Measurements from ENCODE around the gene EGFR.

The EGFR gene

DNA sequence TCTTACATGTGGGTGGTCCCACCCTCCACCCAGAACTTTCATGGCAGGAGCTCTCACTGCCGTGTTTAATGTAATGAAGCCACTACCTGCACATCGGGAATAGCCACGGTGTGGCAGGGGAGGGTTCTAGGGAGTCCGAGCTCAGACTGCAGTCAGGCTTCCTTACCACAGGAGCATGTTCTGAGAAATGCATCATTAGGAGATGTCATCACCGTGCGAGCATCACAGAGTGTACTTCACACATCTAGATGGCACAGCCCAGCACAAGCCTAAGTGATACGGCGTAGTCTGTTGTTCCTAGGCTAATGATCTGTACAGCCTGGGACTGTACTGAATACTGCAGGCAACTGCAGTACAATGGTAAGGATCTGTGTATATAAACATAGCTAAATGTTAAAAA, 193.4 kb downstream of the EGFR start:
- no peak for DNase-seq (ENCODE audit: low read depth)

GRCh38 chr7:55212838-55213237, 194.0 kb downstream of the EGFR start:
- no peak for DNase-seq (ENCODE audit: low read depth)

DNA sequence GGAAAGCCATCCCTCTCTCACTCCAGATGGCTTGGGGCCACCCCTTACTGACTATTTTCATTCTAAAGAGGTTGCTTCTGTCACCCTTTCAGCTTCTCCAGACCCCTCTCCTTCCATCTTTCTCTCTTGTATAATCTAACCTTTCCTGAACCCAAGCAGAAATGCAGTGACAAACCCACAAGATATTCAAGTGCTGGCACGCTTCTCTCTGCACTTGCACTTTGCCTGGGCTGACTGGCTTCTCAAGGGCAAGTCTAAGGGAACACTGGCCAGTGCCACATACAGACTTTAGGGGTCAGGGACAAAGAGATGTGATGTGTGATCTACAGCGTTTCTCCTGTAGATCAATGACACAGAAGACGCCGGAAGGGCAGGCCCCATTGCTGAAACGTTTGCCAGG, 195.9 kb downstream of the EGFR start:
- DNase-seq (ENCODE audit: low read depth) = no peak

- no peak for DNase-seq (ENCODE audit: low read depth)
Observed at GRCh38 chr7:55223023-55223422, 204.2 kb downstream of the EGFR start.

DNA sequence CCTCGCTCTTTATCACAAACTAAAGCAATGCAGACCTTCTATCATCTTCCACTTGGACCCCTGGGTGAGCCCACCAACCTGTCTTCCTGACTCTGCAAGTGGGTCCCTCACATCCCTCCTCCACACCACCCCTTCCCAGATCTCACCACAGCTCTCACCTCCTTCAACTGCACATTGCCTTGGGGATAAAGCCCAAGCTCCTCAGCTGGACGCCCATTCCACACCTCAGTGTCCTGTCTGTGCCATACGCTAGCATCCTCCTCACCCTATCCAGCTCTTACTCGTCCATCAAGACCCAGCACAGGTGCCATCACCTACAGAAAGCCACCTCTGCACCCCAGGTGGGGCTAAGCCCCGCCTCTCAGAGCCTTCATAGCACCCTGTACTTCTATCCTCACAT, 205.3 kb downstream of the EGFR start:
- no peak for DNase-seq (ENCODE audit: low read depth)

GRCh38 chr7:55224810-55225209, 206.0 kb downstream of the EGFR start:
- no peak for DNase-seq (ENCODE audit: low read depth)

- DNase-seq (ENCODE audit: low read depth) = no peak
Observed at GRCh38 chr7:55230014-55230413, 211.2 kb downstream of the EGFR start.

DNA sequence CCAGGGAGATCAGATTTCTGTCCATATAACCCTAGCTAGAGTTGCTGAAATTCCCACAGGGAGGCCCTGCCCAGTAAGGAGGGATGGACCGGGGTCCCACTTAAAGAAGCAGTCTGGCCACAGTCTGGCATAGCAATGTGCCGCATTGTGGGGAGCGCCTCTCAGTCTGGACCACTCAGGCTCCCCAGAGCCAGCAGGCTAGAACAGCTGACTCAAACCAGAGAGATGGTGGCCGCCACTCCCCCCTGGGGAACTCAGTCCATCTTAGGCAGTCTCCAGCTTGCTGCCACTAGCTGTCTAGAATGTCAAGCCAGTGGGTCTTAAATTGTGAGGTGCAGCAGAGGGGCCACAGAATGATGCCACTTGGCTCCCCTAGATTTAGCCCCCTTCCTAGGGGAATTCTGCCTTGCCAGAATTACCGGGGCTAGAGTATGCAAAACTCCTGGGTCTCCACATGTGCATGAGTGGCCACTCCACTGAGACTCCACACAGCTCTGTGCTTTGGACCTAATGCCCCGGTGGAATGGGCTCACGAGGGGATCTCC, 213.0 kb downstream of the EGFR start:
- no peak for DNase-seq (ENCODE audit: low read depth)

DNA sequence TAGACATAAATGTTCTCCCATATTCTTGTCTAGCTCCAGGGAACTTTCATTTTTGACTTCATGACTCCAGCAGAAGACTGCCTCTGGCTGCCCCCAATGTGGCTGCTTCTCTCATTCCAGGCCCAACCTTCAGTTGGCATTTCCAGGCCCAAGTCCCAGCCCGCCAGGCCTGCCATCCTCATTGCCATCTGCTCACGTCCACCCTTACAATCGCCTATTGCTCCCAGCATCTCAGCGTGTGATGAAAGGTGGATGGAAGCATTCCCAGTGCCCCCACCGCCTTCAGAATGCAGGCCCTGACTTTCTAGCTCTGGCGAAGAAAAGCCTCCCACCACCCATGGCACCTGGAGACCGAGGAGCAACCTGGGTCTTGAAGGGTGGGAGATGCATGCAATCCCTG, 214.2 kb downstream of the EGFR start:
- DNase-seq (ENCODE audit: low read depth) = no peak

- DNase-seq (ENCODE audit: low read depth) = no peak
Observed at GRCh38 chr7:55234408-55234807, 215.6 kb downstream of the EGFR start.

- DNase-seq (ENCODE audit: low read depth) = no peak
Observed at GRCh38 chr7:55235115-55235514, 216.3 kb downstream of the EGFR start.

DNA sequence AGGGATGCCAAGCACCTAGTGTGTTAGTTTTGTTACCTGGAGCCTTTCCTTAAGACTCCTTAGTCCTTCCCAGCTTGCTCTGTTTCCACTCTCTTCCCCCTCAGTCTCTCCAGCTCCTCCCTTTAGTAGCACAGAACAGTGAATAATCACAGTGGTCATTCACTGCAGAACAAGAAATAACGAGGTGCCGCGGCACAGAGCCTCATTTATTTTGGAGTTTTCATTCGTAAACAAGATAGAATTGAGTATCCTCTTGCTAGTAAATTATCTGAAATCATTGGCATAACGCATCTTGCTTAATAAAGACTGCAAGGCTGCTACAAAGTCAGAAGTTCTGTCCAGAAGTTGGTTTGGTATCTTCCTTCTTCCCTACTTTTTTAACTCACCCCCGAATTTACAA, 217.0 kb downstream of the EGFR start:
- no peak for DNase-seq (ENCODE audit: low read depth)

DNA sequence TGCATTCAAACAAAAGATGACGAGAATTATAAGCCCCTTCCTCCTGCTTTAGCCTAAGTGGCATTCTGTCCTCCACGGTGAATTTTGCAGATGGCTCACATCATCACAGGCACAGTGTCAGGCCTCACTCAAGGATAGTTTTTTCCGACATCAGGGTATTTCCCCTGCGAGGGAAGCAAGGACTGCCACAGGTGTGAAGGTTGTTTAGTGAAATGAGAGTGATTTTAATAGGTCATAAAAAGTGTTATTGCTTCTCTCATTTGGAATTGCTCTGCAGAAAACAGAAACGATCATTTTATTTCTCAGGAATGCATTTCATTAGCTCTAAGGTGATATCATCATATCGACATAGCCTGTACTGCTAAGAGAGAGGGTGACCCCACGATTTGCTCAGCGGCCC, 217.7 kb downstream of the EGFR start:
- no peak for DNase-seq (ENCODE audit: low read depth)

- DNase-seq (ENCODE audit: low read depth) = no peak
Observed at GRCh38 chr7:55237156-55237893, 218.5 kb downstream of the EGFR start.

- no peak for DNase-seq (ENCODE audit: low read depth)
Observed at GRCh38 chr7:55239406-55239805, 220.6 kb downstream of the EGFR start.

GRCh38 chr7:55240418-55241142, 221.8 kb downstream of the EGFR start:
- DNase-seq (ENCODE audit: low read depth) = no peak

- DNase-seq (ENCODE audit: low read depth) = no peak
Observed at GRCh38 chr7:55241958-55242357, 223.1 kb downstream of the EGFR start.

DNA sequence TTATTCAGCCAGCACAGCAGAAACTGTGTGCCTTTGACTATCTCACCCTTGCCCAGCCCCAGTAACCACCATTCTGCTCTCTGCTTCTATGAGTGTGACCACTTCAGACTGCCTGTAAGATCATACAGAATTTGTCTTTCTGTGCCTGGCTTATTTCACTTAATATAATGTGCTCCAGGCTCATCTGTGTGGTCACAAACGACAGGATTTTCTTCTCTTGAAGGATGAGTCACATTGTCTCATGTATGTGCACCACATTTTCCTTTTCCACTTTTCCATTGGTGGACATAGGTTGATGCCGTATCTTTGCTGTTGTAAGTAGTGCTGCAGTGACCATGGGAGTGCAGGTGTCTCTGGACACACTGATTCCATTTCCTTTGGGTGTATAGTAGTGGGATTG, 223.8 kb downstream of the EGFR start:
- no peak for DNase-seq (ENCODE audit: low read depth)

DNA sequence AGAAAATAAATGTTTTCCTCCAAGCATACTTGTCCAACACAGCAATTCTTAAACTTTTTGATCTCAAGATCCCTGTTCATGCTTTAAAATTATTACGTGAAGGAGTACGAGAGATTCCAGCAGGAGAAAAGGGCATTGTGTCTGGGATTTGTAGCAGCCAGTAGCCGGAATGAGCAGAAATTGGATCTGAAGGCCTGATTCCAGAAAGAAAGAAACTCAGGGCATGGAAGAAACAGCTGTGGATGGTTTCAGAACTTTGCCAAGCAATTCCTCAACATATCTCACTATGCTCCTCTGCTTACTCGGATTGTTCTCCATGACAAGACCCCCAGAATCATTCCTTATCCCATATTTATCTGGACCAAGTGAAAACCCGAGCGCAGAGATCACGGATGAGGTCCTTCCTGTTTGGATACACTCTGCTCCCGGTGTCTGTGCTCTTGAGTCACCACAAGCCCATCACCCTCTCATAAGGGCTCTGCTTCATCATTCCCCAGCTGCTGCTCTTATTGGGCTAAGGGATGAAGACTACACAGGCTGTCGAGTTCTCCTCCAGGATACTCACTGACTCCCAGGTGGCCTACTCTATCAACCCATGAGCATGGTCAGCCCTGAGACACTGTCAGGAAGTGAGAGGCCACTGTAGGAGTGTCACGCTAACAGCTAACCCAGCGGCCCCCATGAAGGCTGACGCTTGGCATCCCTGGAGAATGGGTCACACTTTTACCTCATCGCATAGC, 225.4 kb downstream of the EGFR start:
- no peak for DNase-seq (ENCODE audit: low read depth)

GRCh38 chr7:55245271-55245723, 226.5 kb downstream of the EGFR start:
- no peak for DNase-seq (ENCODE audit: low read depth)

GRCh38 chr7:55246171-55246570, 227.4 kb downstream of the EGFR start:
- no peak for DNase-seq (ENCODE audit: low read depth)

DNA sequence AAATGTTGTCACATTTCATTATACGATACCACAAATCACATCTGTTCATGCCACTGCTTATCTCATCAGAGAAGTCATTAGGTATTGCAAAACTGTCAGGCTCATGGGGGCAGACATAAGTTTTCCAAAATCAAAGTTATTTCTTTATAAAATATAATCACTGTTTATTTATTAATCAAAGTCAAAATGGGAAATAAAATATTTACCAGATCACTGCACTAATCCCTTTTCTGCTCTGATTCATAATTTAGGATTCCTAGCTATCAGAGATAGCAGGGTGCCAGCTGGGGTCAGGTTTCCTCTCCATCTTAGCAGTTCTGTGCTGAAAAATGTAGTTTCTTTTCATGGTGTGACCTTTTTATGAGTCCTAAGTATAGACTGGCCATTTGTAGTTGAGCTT, 228.6 kb downstream of the EGFR start:
- no peak for DNase-seq (ENCODE audit: low read depth)

- no peak for DNase-seq (ENCODE audit: low read depth)
Observed at GRCh38 chr7:55248526-55248925, 229.7 kb downstream of the EGFR start.
